ENCODE data around the gene VCP. TPM values are rescaled to one million over a fixed set of nuclear protein-coding genes. Genes with fewer than 3 reads are reported as not detected.
"Not testable (repeated sequence)": the region's sequence is repeated elsewhere in the genome, so short reads cannot be mapped to it uniquely, and the experiment has no call there.

VCP gene
- total RNA-seq, 1 experiment from 2014 or later: 200 TPM

DNA sequence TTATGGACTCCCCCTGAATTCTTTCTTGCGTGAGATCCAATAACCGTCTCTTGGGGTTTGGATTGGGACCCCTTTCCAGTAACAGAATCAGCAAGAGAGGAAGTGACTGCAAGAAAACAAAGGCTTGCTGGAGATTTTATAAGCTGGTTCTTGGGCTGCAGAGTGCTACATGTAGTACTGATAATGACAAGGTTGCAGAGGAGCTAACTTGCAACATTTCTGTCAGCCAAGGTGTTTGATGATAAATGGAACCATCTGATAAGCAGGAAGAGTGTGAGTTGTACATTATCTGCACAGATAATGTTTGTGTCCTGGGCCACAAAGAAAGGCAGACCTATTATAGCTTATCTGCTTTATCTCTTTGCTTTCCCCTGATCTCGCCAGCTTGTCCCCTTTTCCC lies 45.8 kb downstream of the VCP start:
- H4K20me1 ChIP-seq (ENCODE audit: insufficient read depth): no peaks in the 10 kb centered on the region
- H3K9me3 ChIP-seq (ENCODE audit: insufficient read depth, low read depth): no peaks in the 10 kb centered on the region
- DNase-seq: no peak
- ChIA-PET POLR2A (ENCODE audit: unreplicated experiment) (interaction anchor here (0.7 kb wide), 1 partner anchor 1551 kb away, joined by 4 read pairs; no protein-coding TSS in a partner anchor), CTCF (interaction anchor here (0.8 kb wide), 1 partner anchor 89 kb away, joined by 3 read pairs; the partner anchor contains the start of gene ATOSB)
- peaks cover 5% of the 10 kb centered on the region; the same call in 1 of the 2 replicates for H3F3A ChIP-seq (ENCODE audit: insufficient read depth, low read depth)
- H3K4me3 ChIP-seq: no peak overlapping the region
- H3K4me2 ChIP-seq: peak overlapping the region; percentile 56
- peaks cover 21% of the 10 kb centered on the region for H3K4me1 ChIP-seq (replicated peaks; ENCODE audit: insufficient read depth)
- intact Hi-C loops (cut with micrococcal nuclease; ENCODE audit: unreplicated experiment): no loop called here
- BruUV-seq (replicated peaks): no TSS peak
- no peak overlapping the region for H2AFZ ChIP-seq
- TF ChIP-seq EZH2 (IDR thresholded peaks at IDR 0.05; ENCODE audit: low read depth): no peak
- TF ChIP-seq, protein P1, sequence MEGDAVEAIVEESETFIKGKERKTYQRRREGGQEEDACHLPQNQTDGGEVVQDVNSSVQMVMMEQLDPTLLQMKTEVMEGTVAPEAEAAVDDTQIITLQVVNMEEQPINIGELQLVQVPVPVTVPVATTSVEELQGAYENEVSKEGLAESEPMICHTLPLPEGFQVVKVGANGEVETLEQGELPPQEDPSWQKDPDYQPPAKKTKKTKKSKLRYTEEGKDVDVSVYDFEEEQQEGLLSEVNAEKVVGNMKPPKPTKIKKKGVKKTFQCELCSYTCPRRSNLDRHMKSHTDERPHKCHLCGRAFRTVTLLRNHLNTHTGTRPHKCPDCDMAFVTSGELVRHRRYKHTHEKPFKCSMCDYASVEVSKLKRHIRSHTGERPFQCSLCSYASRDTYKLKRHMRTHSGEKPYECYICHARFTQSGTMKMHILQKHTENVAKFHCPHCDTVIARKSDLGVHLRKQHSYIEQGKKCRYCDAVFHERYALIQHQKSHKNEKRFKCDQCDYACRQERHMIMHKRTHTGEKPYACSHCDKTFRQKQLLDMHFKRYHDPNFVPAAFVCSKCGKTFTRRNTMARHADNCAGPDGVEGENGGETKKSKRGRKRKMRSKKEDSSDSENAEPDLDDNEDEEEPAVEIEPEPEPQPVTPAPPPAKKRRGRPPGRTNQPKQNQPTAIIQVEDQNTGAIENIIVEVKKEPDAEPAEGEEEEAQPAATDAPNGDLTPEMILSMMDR (conservative IDR thresholded peaks at IDR 0.05): no peak
- no peaks in the 10 kb centered on the region for H3K9me2 ChIP-seq (ENCODE audit: insufficient read depth)
- no peak overlapping the region for H3K27ac ChIP-seq
- H3K27me3 ChIP-seq (ENCODE audit: insufficient read depth, low read depth): no peaks in the 10 kb centered on the region
- H3K79me2 ChIP-seq (ENCODE audit: low read depth): no peaks in the 10 kb centered on the region
- no peaks in the 10 kb centered on the region for H3K36me3 ChIP-seq (ENCODE audit: low read depth)

DNA sequence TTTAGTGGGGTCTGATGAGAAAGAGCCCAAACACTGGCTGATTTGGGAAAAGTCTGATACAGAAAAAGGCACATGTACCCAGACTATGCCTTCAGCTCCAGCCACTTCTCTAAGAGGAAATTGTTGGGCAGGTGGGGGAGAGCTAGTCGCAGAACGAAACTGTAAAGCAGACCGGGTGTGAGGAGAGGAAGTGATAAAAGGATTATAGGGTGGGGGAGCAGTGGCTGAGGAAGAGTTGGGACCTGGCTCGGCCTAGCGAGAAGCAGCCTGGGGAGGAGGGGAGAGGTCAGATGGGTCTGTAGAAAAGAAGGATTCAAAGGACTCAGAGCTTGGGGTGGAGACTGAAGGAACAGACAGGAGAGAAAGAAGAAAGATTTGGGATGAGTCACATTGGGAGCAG lies 49.0 kb downstream of the VCP start:
- not testable (repeated sequence) for H4K20me1 ChIP-seq (ENCODE audit: insufficient read depth)

DNA sequence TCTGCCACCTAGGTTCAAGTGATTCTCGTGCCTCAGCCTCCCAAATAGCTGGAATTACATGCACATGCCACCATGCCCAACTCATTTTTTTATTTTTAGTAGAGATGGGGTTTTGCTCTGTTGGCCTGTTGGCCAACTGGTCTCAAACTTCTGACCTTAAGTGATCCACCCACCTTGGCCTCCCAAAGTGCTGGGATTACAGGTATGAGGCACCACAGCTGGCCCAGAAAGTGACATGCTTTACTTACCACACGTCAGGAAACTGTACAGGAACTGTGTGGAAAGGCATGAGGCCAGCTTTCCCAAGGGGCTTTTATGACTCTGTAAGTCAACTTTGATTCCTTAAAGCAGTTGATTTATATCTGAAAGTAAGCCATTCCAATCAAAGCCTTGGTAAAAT lies 57.9 kb downstream of the VCP start:
- Histone ChIP-seq H3K4me2 (no peak overlapping the region), H3K9me3 (ENCODE audit: insufficient read depth, low read depth) (peaks cover 6% of the 10 kb centered on the region; the same call in 1 of the 2 replicates), H3K4me1 (replicated peaks; ENCODE audit: insufficient read depth) (no peaks in the 10 kb centered on the region), H3K4me3 (no peak overlapping the region), H3K27me3 (ENCODE audit: insufficient read depth, low read depth) (no peaks in the 10 kb centered on the region), H2AFZ (no peak overlapping the region), H4K20me1 (ENCODE audit: insufficient read depth) (no peaks in the 10 kb centered on the region), H3K27ac (no peak overlapping the region), H3F3A (ENCODE audit: insufficient read depth, low read depth) (no peaks in the 10 kb centered on the region), H3K9me2 (ENCODE audit: insufficient read depth) (no peaks in the 10 kb centered on the region), H3K79me2 (ENCODE audit: low read depth) (no peaks in the 10 kb centered on the region), H3K36me3 (ENCODE audit: low read depth) (no peaks in the 10 kb centered on the region)
- DNase-seq: no peak
- intact Hi-C loops (cut with micrococcal nuclease; ENCODE audit: unreplicated experiment): no loop called here
- POLR2A ChIA-PET (ENCODE audit: unreplicated experiment): no interaction called here
- no TSS peak for BruUV-seq (replicated peaks)
- TF ChIP-seq, protein P1 (conservative IDR thresholded peaks at IDR 0.05): no peak
- no peak for TF ChIP-seq EZH2 (IDR thresholded peaks at IDR 0.05; ENCODE audit: low read depth)
- CTCF ChIA-PET: no interaction called here

More for the DNA sequence above, 49.0 kb downstream of the VCP start:
- POLR2A ChIA-PET (ENCODE audit: unreplicated experiment): interaction anchor here (0.6 kb wide), 1 partner anchor 561 kb away, joined by 3 read pairs; no protein-coding TSS in a partner anchor
- H3K27ac ChIP-seq; H3K36me3 ChIP-seq (ENCODE audit: low read depth); H3K27me3 ChIP-seq (ENCODE audit: insufficient read depth, low read depth); H3K4me3 ChIP-seq; DNase-seq; H2AFZ ChIP-seq; H3K9me3 ChIP-seq (ENCODE audit: insufficient read depth, low read depth); H3F3A ChIP-seq (ENCODE audit: insufficient read depth, low read depth); H3K9me2 ChIP-seq (ENCODE audit: insufficient read depth); intact Hi-C loops (cut with micrococcal nuclease; ENCODE audit: unreplicated experiment); H3K4me2 ChIP-seq; CTCF ChIA-PET; H3K79me2 ChIP-seq (ENCODE audit: low read depth); BruUV-seq (replicated peaks): not testable (repeated sequence)
- H3K4me1 ChIP-seq (replicated peaks; ENCODE audit: insufficient read depth): peaks cover 21% of the 10 kb centered on the region

All from PC-9 (cell line).